NCI-H1436 (cell line): Measurements from ENCODE around the gene SGTA.

ENCODE experiments used
- DNase-seq: peaks from one replicate; lab custom pipeline; 2025; lab: John Stamatoyannopoulos, UW

Gene SGTA

DNA sequence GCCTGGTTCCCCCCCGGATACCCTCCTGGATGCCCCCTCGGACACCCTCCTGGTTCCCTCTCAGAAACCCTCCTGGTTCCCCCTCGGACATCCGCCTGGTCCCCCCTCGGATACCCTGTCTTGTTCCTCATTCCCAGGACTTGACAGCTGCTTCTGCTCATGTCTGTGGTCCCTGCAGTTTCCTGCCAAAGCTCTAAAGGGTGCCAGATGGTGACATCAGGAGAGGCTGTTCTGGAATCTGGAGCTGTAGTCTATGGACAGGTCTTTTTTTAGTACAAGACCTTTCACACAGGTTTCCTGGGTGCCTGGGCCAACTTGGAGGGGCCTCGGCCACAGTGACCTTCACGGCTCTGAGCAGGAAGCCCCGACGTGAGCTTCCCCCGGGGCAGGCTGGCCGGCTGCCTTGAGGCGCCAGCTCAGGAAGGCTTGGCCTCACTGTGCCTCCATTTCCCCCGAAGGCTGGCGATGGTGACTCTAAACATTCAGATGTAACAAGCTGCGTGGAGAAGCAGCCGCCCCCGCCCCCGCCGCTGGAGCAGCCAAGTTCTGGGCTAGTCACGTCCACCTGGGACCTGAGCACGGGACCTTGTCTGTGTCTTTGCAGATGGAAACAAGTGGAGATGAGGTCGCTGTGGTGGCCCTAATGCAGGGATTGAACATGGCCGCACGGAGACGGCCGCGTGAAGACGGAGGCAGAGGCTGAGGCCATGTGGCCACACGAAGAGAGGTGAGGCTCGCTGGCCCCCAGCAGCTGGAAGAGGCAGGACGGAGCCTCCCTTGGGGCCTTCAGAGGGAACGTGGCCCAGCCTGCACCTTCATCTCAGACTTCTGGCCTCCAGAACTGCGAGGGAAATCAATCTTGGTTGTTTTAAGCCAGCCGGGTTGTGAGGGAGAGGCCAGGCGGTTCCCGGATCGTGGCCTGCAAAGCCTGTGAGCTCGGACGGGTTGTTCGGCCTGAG is 12.7 kb downstream of the SGTA start:
- no peak for DNase-seq

DNA sequence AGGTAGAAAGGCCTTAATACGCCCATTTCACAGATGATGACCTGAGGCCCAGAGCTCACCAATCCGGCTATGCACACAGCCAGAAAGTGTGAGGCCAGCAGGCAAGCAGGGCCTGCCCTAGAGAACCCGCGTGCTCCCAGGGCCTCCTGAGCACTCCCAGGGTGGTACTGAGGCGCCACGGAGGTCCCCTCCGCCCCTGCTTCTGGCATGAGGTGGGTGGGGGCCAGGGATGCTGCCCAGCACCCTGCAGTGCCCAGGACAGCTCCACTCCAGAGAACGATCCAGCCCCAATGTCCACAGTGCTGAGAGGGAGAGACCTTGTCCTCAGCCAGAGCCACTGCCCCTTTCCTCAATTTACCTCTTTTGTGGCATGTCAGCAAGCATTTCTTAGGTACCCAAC is 13.9 kb downstream of the SGTA start:
- no peak for DNase-seq

DNA sequence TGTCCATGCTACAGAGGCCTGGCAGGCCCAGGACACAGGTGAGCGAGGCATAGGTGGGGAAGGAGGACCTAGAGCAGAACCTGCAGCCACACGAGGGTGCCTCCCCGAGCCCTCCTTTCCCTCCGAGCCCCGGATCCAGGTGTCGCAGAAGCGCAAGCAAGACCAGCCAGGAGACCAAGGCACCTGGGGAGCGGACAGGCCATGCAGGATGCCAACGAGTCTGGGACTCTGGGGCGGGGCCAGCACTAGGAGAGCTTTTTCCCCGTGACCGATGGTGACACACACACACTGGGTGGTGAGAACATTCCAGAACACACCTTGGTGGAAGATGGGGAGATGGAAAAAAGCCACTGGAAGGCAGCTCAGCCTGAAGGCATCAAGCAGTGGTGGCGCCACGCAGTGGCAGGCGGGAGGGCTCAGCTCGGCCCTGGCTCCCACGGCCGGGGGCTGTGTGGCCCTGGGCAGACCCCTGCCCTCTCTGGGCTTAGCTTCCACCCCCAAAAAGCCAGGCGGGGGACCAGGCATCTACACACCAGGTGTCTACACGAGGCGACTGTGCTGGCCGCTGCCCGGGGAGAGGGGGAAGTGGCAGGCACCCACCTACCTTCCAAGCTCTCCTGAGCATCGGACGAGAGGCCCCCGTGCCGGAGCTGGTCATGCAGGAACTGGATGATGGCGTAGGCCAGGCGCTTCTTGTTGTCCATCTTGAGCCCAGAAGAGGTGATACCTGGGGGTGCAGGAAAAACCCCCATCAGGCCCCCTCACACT is 14.5 kb downstream of the SGTA start:
- no peak for DNase-seq

DNA sequence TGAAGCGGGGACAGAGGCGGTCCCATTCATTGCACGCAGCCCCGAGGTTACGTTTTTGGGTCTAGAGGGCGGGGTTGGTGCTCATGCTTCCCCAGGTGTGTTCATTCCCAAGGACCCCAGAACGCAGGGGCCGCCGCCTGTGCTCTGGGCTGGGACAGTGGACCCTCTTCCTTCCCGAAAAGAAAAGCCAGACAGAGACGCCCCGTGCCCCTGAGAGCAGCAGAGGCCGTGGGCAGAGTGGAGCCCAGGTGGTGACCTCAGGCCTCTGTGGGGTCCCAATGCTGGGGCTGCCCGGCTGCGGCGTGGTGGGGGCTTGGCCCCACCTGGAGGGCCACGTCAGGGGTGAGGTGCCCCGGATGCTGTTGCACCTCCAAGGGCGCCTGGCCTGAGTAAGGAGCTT is 15.4 kb downstream of the SGTA start:
- no peak for DNase-seq

DNA sequence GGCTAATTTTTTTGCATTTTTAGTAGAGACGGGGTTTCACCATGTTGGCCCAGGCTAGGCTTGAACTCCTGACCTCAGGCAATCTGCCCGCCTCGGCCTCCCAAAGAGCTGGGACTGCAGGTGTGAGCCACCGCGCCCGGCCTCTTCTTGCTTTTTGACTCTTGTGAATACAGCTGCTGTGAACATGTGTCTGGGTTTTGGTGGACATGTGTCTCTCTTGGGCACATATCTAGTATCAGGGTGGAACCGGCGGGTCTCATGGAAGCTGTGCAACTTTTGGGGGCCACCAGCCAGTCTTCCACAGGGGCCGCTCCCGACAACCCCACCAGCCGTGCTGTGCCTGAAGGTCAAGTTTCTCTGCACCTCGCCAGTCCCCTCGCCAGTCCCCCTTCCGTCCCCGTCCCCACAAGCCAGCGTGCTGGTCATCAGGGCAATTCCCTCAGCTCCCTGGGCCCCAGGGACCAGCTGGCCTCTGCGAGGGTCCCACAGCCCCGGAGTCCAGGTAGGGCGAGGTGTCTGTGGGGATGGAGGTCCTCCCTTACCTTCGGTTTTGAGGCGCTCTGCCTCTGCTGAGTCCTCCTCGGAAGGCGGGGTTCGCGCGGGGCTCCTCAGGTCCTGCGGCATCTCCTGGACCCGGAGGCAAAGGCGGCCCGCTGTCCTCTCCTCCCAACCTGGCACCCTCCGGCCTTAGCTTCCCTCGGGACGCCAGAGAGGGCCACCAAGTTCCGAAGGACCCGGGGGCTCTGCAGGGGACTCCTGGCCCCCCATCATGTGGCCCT is 16.3 kb downstream of the SGTA start:
- no peak for DNase-seq

DNA sequence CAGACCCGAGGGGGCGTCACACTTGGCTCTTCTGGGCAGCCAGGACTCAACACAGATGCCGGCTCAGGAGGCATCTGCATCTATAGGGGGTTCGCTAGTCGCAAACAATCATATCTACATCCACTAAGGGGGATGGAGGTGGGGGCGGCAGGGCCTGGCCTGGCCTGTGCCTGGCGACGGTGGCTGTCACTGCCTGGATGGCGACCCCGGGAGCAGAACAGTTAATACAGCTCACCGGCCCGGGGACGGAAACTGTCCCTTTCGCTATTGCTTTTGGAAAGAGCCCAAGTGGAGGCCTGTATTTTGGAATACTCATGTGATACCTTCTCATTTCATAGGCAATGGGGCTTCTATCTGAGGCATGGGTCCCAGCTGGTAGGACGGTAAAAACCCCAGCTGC is 17.7 kb downstream of the SGTA start:
- DNase-seq, result no peak

DNA sequence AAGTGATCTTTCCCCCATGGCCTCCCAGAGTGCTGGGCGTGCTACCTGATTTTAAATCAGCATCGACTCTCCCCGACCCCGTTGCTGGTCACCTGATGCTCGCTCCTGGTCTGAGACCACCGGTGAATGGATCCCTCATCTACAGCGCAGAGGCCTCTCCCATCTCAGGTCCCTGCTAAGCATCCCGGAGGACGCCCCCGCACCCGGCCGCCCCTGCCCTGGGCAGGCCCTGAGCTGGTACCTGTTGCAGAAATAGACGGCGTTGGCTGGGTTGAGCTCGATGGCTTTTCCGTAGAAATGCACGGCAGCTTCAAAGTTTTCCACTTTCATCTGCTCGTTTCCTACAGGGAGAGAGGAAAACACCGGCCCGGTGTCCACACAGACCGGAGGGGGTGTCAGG is 18.1 kb downstream of the SGTA start:
- DNase-seq, result no peak

DNA sequence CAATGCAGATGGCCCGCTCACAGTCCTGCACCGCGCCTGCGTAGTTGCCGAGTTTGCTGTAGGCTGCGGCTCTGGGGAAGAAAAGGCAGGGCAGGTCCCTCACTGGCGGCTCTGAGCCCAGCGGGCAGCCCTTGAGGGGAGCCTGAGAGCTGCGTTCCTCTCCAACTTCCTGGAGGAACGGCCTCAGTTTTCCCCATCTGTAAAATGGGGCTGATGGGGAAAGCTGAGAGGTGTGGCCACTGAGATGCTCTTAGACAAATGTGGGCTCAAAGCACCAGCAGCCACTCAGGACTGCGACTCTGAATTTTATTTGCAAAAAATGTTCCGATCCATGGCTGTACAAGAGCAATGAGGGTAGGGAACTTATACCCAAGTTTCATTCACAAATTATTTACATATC is 19.4 kb downstream of the SGTA start:
- no peak for DNase-seq

DNA sequence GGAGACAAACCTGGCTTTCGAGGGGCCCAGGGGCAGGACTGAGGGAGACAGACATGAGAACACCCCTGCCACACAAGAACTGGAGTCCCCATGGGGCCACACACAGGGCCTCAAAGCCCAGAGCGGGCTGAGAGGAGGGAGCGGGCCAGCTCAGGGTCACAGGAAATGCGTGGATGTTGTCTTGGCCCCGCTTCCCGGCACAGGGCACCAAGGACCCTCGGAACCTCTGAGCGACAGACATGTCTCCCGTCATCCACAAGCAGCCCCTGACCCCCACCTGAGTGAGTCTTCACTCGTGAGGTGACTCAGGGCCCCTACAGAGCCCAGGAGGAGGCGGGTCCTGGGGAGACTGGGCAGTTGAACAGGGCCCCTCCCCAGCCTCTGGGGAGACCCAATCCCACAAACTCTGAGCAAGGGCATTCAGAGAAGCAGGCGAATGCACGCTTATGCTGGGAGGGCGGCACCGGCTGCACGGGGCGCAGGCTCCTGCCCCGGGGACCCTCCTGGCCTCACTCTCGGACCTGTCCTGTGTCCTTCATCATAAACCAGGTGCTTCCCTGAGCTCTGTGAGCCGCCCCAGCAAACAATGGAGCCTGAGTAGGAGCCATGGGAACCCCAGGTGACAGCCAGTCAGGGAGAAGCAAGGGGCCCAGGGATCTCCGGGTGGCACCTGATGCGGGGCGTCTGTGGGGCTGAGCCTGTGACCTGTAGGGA is 20.1 kb downstream of the SGTA start:
- DNase-seq, result no peak

DNA sequence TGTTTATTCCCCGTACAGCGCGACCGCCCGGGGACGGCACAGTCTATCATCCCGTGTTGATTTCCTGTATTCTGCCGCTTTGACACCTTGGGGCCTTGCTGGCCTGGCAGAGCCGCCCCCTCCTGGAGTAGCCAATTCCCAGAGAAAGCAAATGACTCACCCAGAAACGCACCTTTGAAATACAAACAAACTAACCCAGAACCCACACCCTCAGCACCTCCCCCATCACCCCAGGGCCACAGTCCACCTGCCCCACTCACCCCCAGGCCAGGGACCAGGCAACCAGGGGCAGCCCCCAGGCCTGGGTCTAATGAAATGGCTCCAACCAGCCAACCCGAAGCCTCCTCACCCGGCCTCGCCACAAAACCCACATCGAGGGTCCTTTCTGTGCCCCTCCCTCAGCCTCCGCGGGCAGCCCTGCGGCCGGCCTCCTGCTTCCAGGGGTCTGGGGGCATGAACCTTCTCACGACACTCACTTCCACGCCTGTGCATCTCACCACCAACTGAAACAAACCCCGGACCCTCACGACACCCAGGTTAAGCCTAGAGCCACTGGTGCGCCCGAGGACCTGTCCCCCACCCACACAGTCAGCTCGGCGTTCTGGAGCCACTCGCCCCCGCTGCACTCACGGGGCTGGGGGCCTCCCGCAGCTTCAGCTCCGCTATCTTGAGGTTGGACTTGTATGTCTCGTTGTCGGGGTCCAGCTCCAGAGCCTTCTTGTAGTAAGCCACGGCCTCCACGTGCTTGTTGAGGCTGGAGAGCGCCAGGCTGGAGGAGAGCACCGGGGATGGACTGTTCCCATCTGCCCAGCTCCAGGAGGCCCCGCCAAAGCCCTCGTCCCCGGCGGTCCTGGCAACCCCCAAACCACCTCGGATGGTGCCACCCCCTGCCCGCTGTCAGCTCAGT is 20.9 kb downstream of the SGTA start:
- DNase-seq, result no peak

DNA sequence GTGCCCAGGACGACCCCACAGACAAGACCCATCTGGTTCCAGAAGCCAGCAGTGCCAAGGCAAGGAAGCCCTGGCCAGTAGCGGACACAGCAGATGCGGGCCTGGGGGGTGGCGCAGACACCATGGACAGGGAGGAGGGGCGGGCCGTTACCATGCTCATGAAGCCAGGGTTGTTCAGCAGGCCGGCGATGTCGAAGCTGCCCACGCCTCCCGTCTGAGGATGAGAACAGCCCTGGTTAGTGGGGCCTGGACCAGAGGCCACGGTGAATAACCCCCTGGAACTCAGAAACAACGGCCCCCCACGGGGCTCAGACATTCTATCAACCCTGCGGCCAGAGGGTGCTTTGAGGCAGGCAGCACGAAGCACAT is 21.8 kb downstream of the SGTA start:
- no peak for DNase-seq

DNA sequence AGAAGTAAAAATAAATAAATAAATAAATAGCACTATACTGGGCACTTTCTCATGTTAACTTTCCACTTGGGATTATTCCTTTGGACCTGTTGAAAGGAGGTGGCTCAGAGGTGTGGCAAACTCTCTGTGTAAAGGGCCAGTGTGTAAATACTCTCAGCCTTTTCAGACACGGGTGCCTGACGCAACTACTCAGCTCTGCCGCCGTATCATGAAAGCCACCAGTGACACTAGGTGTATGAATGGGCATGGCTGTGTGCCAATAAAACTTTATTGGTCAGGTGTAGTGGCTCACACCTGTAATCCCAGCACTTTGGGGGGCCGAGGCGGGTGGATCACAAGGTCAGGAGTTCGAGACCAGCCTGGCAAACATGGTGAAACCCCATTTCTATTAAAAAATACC is 23.1 kb downstream of the SGTA start:
- DNase-seq, result no peak

DNA sequence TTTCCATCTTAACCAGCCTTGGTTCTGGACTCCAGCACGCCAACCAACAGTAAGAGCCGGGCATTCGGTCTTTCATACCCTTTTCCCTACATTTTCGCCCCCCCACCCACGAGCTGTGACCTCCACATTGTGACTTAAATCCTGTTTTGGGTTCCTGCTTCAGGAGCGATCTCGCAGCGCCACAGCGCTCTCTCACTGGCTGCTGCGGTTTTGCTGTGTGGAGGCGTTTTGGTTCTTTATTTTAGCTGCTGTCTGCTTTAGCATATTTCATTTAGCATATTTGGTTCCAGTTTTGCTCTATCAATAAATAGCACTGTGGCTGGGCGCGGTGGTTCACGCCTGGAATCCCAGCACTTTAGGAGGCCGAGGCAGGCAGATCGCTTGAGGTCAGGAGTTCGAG is 23.7 kb downstream of the SGTA start:
- DNase-seq, result no peak

DNA sequence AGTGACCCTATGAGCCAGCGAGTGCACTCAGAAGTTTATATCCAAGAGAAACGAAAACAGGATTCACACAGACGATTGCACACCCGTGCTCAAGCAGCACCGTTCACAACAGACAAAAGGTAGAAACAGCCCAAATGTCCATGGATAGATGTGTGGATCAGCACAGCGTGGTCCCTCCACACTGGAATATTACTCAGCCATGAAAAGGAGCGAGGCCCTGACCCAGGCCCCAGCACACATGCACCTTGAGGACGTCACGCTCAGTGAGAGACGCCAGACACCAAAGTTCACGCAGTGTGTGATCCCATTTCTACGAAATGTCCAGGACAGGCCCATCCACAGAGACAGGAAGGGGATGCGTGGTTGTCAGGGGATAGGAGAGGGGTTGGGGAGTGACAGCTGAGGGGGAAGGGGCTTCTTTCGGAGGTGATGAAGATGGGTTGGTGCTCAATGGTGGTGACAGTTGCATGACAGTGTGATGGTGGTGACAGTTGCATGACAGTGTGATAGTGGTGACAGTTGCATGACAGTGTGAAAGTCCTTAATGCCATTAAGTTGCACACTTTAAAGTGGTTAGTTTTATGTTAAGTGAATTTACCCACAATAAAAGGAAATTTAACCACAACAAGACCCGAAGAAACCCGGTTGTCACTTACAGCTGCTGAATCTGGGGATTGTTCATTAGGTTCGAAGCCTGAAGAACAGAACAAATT is 24.3 kb downstream of the SGTA start:
- DNase-seq, result no peak

DNA sequence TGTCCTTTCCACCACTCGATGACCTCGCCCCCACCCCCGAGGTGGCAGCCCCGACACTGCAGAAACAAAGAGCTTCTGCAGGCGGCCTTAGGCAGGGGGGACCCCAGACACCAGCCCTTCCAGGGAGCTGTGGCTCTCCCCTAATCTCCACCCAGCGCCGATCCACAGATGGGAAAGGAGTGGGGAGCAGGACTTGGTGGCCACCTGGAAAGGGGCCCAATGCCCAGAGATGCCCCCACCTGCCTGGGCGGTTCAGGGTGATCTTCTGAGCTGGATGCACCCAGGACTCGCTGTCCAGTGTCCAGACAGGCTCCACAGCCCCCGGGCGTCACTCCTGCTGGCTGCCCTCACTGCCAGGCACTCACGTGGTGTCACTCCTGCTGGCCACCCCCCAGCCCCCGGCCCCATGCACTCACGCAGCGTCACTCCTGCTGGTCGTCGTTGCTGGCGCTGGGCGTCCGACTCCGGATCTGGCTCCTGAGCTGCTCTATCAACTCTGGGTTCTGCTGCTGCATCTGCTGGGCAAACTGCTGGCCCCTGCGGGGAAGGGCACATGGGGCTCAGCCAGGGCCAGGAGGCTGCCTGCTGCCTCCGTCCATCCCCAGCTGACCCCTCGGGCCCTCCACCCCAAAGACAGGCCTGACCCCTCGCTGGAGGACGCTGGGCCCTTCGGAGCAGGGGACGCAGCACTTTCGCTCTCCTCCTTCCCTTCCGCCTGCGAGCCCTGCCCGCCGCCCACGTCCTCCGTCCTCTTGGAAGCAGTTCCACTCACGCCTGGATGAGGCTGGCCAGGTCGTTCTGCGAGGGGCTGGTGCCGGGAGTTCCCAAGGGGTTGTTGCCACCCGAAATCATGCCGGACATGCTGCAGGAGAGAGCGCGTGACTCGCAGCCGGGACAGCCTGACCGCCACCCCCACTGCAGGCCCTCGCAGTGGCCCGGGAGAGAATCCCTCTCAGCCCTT is 25.9 kb downstream of the SGTA start:
- DNase-seq, result no peak

DNA sequence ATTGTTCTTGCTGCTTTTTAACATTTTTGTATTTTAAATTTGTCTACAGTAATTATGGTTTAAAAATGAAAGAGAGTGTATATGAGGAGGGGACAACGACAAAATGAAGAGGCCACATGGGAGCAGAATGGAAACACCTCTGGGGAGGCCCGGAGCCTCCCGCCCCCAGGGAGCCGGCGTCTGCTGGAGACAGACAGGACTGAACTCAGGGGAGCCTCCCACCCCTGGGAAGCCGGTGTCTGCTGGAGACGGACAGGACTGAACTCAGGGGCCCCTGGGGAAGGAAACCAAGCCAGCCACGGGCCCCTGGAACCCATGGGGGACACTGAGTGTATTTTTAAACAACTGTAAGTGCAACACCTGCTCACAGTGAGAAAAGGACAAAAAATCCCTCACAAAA is 26.6 kb downstream of the SGTA start:
- no peak for DNase-seq

DNA sequence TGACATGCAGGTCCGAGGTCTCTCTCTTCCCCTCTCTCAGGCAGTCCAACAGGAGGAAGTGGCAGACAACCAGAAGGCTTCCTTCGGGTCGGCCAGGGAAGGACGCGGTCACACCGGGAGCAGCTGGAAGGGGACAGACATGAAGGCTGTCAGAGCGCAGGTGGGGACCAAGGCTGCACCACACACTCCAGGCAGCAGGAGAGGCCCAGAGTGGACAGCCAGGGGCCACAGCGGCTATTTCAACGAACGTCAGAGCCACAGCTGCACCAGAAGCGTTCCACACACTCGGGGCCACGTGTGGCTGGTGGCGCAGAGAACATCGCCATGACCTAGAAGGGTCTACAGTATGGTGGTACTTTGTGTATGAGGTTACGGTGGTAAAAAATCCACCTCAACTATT is 27.3 kb downstream of the SGTA start:
- no peak for DNase-seq

DNA sequence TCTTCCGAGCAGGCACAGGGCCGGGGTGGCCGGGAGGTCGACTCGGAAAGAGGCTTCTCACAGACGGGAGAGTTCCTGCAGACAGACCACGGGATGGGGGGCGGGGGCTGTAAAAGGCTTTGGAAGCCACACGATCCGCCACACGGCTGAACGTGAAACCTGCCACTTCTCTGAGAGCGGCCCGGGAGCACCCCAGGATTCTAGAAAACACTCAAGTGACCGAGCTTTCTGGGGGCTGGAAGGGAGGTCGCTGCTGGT is 27.7 kb downstream of the SGTA start:
- DNase-seq, result no peak
